ENCODE data around the gene ACBD6.

Gene ACBD6

DNA sequence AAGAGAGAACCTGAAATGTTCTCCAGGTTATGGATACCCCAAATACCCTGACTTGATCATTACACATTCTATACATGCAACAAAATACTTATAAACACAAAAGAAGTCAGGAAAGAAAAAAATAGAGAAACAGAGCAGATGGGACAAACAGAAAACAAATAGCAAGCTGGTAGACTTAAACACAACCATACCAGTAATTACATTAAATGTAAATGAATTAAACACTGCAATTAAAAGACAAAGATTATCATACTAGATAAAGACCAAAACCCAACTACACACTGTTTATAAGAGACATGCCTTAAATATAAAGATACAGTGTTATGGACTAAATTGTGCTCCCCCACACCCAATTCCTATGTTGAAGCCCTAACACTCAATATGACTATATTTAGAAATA, 117.2 kb downstream of the ACBD6 start:
- DNase-seq (ENCODE audit: low read depth in 1 of 2, low spot score in 1 of 2), result no peak
- no peak for TF ChIP-seq SPI1 (IDR thresholded peaks at IDR 0.05; ENCODE audit: borderline replicate concordance, low read depth)
- no peak for TF ChIP-seq POLR2AphosphoS5 (IDR thresholded peaks at IDR 0.05; ENCODE audit: low read depth)
- TF ChIP-seq, protein P1, sequence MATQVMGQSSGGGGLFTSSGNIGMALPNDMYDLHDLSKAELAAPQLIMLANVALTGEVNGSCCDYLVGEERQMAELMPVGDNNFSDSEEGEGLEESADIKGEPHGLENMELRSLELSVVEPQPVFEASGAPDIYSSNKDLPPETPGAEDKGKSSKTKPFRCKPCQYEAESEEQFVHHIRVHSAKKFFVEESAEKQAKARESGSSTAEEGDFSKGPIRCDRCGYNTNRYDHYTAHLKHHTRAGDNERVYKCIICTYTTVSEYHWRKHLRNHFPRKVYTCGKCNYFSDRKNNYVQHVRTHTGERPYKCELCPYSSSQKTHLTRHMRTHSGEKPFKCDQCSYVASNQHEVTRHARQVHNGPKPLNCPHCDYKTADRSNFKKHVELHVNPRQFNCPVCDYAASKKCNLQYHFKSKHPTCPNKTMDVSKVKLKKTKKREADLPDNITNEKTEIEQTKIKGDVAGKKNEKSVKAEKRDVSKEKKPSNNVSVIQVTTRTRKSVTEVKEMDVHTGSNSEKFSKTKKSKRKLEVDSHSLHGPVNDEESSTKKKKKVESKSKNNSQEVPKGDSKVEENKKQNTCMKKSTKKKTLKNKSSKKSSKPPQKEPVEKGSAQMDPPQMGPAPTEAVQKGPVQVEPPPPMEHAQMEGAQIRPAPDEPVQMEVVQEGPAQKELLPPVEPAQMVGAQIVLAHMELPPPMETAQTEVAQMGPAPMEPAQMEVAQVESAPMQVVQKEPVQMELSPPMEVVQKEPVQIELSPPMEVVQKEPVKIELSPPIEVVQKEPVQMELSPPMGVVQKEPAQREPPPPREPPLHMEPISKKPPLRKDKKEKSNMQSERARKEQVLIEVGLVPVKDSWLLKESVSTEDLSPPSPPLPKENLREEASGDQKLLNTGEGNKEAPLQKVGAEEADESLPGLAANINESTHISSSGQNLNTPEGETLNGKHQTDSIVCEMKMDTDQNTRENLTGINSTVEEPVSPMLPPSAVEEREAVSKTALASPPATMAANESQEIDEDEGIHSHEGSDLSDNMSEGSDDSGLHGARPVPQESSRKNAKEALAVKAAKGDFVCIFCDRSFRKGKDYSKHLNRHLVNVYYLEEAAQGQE (IDR thresholded peaks at IDR 0.05; ENCODE audit: insufficient replicate concordance, low read depth), result no peak
- TF ChIP-seq, protein P2, sequence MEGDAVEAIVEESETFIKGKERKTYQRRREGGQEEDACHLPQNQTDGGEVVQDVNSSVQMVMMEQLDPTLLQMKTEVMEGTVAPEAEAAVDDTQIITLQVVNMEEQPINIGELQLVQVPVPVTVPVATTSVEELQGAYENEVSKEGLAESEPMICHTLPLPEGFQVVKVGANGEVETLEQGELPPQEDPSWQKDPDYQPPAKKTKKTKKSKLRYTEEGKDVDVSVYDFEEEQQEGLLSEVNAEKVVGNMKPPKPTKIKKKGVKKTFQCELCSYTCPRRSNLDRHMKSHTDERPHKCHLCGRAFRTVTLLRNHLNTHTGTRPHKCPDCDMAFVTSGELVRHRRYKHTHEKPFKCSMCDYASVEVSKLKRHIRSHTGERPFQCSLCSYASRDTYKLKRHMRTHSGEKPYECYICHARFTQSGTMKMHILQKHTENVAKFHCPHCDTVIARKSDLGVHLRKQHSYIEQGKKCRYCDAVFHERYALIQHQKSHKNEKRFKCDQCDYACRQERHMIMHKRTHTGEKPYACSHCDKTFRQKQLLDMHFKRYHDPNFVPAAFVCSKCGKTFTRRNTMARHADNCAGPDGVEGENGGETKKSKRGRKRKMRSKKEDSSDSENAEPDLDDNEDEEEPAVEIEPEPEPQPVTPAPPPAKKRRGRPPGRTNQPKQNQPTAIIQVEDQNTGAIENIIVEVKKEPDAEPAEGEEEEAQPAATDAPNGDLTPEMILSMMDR (IDR thresholded peaks at IDR 0.05; ENCODE audit: insufficient read depth, low read length), result no peak
- no peak for TF ChIP-seq GABPA (IDR thresholded peaks at IDR 0.05; ENCODE audit: low read depth)
- no peak overlapping the region for H3K27ac ChIP-seq (replicated peaks)
- no peaks in the 10 kb centered on the region for H3K27me3 ChIP-seq (ENCODE audit: insufficient read depth, poor library complexity, severe bottlenecking)
- no peak overlapping the region for H3K4me3 ChIP-seq (replicated peaks; ENCODE audit: insufficient read depth, low read length)

DNA sequence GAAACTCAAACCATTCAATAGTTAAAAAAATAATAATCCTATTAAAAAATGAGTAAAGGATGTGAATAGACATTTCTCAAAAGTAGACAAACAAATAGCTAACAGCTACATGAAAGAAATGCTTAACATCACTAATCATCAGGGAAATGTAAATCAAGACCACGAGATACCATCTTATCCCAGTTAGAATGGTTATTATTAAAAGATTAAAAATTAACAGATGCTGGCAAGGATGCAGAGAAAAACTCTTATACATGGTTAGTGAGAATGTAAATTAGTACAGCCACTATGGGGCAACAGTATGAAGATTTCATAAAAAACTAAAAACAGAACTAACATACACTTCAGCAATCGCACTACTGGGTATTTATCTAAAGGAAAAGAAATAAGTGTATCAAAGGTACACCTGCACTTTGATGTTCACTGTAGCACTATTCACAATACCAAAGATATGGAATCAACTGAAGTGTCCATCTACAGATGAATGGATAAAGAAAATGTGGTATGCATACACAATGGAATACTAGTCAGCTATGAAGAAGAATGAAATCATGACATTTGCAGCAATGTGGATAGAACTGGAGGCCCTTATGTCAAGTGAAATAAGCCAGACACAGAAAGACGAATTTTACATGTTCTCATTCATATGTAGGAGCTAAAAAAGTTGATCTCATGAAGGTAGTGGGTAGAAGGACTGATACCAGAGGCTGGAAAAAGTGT, 117.9 kb downstream of the ACBD6 start:
- Histone ChIP-seq H3K4me3 (replicated peaks; ENCODE audit: insufficient read depth, low read length) (no peak overlapping the region), H3K27ac (replicated peaks) (no peak overlapping the region), H3K27me3 (ENCODE audit: insufficient read depth, poor library complexity, severe bottlenecking) (no peaks in the 10 kb centered on the region)
- TF ChIP-seq POLR2AphosphoS5 (IDR thresholded peaks at IDR 0.05; ENCODE audit: low read depth) (no peak), SPI1 (IDR thresholded peaks at IDR 0.05; ENCODE audit: borderline replicate concordance, low read depth) (no peak), GABPA (IDR thresholded peaks at IDR 0.05; ENCODE audit: low read depth) (no peak)
- TF ChIP-seq, protein P2 (IDR thresholded peaks at IDR 0.05; ENCODE audit: insufficient read depth, low read length), result no peak
- TF ChIP-seq, protein P1 (IDR thresholded peaks at IDR 0.05; ENCODE audit: insufficient replicate concordance, low read depth), result no peak
- no peak for DNase-seq (ENCODE audit: low read depth in 1 of 2, low spot score in 1 of 2)

DNA sequence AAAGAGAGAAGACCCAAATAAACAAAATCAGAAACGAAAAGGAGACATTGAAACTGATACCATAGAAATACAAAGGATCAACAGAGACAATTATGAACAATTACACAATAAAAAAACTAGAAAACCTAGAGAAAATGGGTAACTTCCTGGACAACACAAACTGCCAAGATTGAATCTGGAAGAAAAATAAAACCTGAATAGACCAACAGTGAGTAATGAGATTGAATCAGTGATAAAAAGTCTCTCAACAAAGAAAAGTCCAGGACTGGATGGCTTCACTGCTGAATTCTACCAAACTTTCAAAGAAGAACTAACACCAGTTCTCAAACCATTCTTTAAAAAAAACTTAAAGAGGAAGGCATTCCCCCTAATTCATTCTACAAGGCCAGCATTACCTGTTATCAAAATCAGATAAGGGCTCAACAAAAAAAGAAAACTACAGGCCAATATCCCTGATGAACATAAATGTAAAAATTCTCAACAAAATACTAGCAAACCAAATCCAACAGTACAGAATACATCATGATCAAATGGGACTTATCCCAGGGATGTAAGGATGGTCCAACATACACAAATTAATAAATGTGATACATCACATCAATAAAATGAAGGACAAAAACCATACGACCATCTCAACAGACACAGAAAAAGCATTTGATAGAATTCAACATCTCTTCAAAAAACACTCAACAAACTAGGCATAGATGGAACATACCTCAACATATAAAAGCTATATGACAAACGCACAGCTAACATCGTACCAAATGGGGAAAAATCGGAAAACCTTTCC, 119.9 kb downstream of the ACBD6 start:
- H3K27me3 ChIP-seq (ENCODE audit: insufficient read depth, poor library complexity, severe bottlenecking), result no peaks in the 10 kb centered on the region
- TF ChIP-seq GABPA (IDR thresholded peaks at IDR 0.05; ENCODE audit: low read depth) (no peak), POLR2AphosphoS5 (IDR thresholded peaks at IDR 0.05; ENCODE audit: low read depth) (no peak), SPI1 (IDR thresholded peaks at IDR 0.05; ENCODE audit: borderline replicate concordance, low read depth) (no peak)
- TF ChIP-seq, protein P2 (IDR thresholded peaks at IDR 0.05; ENCODE audit: insufficient read depth, low read length), result no peak
- TF ChIP-seq, protein P1 (IDR thresholded peaks at IDR 0.05; ENCODE audit: insufficient replicate concordance, low read depth), result no peak
- no peak for DNase-seq (ENCODE audit: low read depth in 1 of 2, low spot score in 1 of 2)

More for the DNA sequence above, 119.9 kb downstream of the ACBD6 start:
- H3K4me3 ChIP-seq (replicated peaks; ENCODE audit: insufficient read depth, low read length), result no peak overlapping the region
- H3K27ac ChIP-seq (replicated peaks), result no peak overlapping the region
